ENCODE results near the gene SGCG. TPM values are rescaled to one million over a fixed set of nuclear protein-coding genes. Genes with fewer than 3 reads are reported as not detected.

SGCG gene
- polyA plus RNA-seq, 1 donor from 2014 or later: not detected

DNA sequence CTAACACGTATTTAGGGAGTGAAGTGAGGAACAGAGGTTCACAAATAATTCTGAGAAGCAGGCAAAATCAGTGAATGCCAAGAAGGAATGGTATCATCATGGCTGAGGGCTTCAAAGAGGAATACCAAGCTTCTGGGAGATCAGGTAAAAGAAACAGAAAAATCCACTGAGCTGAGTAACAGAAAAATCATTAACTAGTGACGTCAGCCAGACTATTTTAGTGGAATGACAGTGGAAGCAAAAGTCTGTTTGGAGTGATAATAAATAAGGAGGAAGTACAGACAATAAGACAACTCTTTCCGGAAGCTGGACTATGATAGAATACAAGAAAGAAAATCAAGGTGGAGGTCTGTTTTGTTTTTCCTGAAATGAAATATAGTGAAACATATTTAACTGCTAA, 169.2 kb downstream of the SGCG start:
- Histone ChIP-seq H4K20me1 (ENCODE audit: insufficient read depth) (no peaks in the 10 kb centered on the region), H3K36me3 (ENCODE audit: insufficient read depth, low read length) (peaks cover 5% of the 10 kb centered on the region), H3K4me2 (ENCODE audit: low read length) (no peak overlapping the region)

DNA sequence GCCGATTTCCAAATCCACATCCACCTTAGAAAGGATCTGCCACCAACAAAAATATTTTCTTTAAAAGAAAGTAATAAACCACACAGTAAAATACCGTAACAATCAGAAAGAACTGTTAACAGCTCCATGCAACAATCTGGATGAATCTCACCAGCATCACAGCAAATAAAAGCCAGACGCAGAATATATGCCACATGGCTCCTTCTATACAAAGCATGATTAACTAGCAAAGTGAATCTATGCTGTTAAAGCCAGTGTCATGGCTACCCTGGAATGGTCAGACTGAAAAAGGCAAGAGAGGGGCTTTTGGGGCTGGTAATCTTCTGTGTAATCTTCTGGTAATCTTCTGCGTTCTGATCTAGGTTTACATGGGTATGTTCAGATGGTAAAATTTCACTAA, 171.4 kb downstream of the SGCG start:
- no peaks in the 10 kb centered on the region for H3F3A ChIP-seq (ENCODE audit: insufficient read depth, low read length, poor library complexity, severe bottlenecking)
- H3K4me2 ChIP-seq (ENCODE audit: low read length): no peak overlapping the region
- TF ChIP-seq TAF1 (IDR thresholded peaks at IDR 0.05; ENCODE audit: low read depth): no peak
- TF ChIP-seq, protein P1, sequence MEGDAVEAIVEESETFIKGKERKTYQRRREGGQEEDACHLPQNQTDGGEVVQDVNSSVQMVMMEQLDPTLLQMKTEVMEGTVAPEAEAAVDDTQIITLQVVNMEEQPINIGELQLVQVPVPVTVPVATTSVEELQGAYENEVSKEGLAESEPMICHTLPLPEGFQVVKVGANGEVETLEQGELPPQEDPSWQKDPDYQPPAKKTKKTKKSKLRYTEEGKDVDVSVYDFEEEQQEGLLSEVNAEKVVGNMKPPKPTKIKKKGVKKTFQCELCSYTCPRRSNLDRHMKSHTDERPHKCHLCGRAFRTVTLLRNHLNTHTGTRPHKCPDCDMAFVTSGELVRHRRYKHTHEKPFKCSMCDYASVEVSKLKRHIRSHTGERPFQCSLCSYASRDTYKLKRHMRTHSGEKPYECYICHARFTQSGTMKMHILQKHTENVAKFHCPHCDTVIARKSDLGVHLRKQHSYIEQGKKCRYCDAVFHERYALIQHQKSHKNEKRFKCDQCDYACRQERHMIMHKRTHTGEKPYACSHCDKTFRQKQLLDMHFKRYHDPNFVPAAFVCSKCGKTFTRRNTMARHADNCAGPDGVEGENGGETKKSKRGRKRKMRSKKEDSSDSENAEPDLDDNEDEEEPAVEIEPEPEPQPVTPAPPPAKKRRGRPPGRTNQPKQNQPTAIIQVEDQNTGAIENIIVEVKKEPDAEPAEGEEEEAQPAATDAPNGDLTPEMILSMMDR (IDR thresholded peaks at IDR 0.05; ENCODE audit: poor library complexity, severe bottlenecking): no peak
- no peak for TF ChIP-seq SMC3 (conservative IDR thresholded peaks at IDR 0.05; ENCODE audit: poor library complexity)
- no peak for TF ChIP-seq POLR2AphosphoS5 (IDR thresholded peaks at IDR 0.05)
- no peak for TF ChIP-seq MXI1 (conservative IDR thresholded peaks at IDR 0.05; ENCODE audit: poor library complexity, severe bottlenecking)
- no peak for TF ChIP-seq EZH2 (IDR thresholded peaks at IDR 0.05; ENCODE audit: borderline replicate concordance, insufficient read depth, low read length, poor library complexity, severe bottlenecking)
- no peak for TF ChIP-seq EP300 (conservative IDR thresholded peaks at IDR 0.05; ENCODE audit: poor library complexity, severe bottlenecking)
- TF ChIP-seq, protein P2, sequence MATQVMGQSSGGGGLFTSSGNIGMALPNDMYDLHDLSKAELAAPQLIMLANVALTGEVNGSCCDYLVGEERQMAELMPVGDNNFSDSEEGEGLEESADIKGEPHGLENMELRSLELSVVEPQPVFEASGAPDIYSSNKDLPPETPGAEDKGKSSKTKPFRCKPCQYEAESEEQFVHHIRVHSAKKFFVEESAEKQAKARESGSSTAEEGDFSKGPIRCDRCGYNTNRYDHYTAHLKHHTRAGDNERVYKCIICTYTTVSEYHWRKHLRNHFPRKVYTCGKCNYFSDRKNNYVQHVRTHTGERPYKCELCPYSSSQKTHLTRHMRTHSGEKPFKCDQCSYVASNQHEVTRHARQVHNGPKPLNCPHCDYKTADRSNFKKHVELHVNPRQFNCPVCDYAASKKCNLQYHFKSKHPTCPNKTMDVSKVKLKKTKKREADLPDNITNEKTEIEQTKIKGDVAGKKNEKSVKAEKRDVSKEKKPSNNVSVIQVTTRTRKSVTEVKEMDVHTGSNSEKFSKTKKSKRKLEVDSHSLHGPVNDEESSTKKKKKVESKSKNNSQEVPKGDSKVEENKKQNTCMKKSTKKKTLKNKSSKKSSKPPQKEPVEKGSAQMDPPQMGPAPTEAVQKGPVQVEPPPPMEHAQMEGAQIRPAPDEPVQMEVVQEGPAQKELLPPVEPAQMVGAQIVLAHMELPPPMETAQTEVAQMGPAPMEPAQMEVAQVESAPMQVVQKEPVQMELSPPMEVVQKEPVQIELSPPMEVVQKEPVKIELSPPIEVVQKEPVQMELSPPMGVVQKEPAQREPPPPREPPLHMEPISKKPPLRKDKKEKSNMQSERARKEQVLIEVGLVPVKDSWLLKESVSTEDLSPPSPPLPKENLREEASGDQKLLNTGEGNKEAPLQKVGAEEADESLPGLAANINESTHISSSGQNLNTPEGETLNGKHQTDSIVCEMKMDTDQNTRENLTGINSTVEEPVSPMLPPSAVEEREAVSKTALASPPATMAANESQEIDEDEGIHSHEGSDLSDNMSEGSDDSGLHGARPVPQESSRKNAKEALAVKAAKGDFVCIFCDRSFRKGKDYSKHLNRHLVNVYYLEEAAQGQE (IDR thresholded peaks at IDR 0.05; ENCODE audit: borderline replicate concordance): no peak
- no peak for TF ChIP-seq RAD21 (conservative IDR thresholded peaks at IDR 0.05)
- H3K36me3 ChIP-seq (ENCODE audit: insufficient read depth, low read length): peaks cover 5% of the 10 kb centered on the region
- H4K20me1 ChIP-seq (ENCODE audit: insufficient read depth): no peaks in the 10 kb centered on the region
- H3K27ac ChIP-seq (ENCODE audit: low read length): no peak overlapping the region
- no peak overlapping the region for H3K4me3 ChIP-seq (ENCODE audit: low read length)
- no peak overlapping the region for H3K9ac ChIP-seq (ENCODE audit: low read length)
- no peaks in the 10 kb centered on the region for H3K79me2 ChIP-seq (replicated peaks; ENCODE audit: insufficient read depth, low read length)
- no peaks in the 10 kb centered on the region for H3K9me3 ChIP-seq (ENCODE audit: low read length)
- H2AFZ ChIP-seq (ENCODE audit: low read depth, low read length): no peak overlapping the region
- no peaks in the 10 kb centered on the region for H3K9me2 ChIP-seq (ENCODE audit: insufficient read depth, low read length)
- no peaks in the 10 kb centered on the region for H3K27me3 ChIP-seq (ENCODE audit: insufficient read depth, low read depth, low read length)

More for the DNA sequence above, 169.2 kb downstream of the SGCG start:
- Histone ChIP-seq H3K9ac (ENCODE audit: low read length) (no peak overlapping the region), H3K9me2 (ENCODE audit: insufficient read depth, low read length) (no peaks in the 10 kb centered on the region), H2AFZ (ENCODE audit: low read depth, low read length) (no peak overlapping the region), H3F3A (ENCODE audit: insufficient read depth, low read length, poor library complexity, severe bottlenecking) (no peaks in the 10 kb centered on the region), H3K4me3 (ENCODE audit: low read length) (no peak overlapping the region), H3K27ac (ENCODE audit: low read length) (no peak overlapping the region), H3K79me2 (replicated peaks; ENCODE audit: insufficient read depth, low read length) (no peaks in the 10 kb centered on the region), H3K27me3 (ENCODE audit: insufficient read depth, low read depth, low read length) (no peaks in the 10 kb centered on the region), H3K9me3 (ENCODE audit: low read length) (no peaks in the 10 kb centered on the region)
- no peak for TF ChIP-seq MXI1 (conservative IDR thresholded peaks at IDR 0.05; ENCODE audit: poor library complexity, severe bottlenecking)
- TF ChIP-seq POLR2AphosphoS5 (IDR thresholded peaks at IDR 0.05): no peak
- TF ChIP-seq RAD21 (conservative IDR thresholded peaks at IDR 0.05): no peak
- TF ChIP-seq, protein P1 (IDR thresholded peaks at IDR 0.05; ENCODE audit: poor library complexity, severe bottlenecking): no peak
